ENCODE data around the gene RHBDD3. TPM values are rescaled to one million over a fixed set of nuclear protein-coding genes. Genes with fewer than 3 reads are reported as not detected.

Gene RHBDD3
- 14.3 TPM for total RNA-seq

DNA sequence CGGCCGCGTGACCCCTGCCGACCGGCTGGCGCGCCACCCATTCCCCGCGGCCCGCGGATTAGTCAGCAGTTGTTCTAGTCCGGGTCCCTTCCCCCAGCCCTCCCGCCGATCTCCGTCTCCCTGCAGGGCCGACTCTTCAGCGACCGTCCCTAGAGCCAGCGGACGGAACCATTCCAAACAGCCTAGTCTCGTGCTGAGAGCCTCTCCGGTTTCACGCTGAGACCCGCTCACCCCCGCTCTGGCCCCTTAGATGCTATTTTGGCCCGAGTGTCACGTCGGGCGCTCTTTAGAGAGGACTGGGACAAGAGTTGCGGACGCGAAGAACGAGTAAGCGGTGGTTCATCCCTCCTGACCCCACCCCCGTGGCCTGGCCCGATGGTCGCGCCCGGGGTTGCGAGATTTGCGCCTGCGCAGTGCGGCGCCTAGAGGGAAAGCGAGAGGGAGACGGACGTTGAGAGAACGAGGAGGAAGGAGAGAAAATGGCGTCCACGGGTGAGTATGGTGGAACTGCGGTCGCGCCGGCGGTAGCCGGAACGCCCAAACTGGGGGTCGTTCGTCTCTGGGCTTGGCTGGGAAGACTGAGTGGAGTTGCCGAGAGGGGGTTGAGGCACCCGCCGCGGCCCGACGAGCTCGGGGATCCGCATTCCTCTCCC, at the start of gene RHBDD3, which contains the start of gene EWSR1:
RHBDD3 (minus strand) TSS at position 124 of the 653 bp plus-strand sequence. CDS start 2,355 bp downstream, outside the sequence.
EWSR1 (plus strand) TSS at position 411 of the 653 bp plus-strand sequence; CDS start at position 480, 69 bp downstream.
- DNase-seq, result peak; percentile 96

GRCh38 chr22:29316141-29316828, 48.5 kb upstream of the RHBDD3 start:
- DNase-seq, result no peak

GRCh38 chr22:29315286-29316140, 47.7 kb upstream of the RHBDD3 start, which contains the start of gene RASL10A:
TSS of gene RASL10A (minus strand) at chr22:29315697. CDS start at chr22:29315246, 451 bp downstream.
- DNase-seq, result no peak

DNA sequence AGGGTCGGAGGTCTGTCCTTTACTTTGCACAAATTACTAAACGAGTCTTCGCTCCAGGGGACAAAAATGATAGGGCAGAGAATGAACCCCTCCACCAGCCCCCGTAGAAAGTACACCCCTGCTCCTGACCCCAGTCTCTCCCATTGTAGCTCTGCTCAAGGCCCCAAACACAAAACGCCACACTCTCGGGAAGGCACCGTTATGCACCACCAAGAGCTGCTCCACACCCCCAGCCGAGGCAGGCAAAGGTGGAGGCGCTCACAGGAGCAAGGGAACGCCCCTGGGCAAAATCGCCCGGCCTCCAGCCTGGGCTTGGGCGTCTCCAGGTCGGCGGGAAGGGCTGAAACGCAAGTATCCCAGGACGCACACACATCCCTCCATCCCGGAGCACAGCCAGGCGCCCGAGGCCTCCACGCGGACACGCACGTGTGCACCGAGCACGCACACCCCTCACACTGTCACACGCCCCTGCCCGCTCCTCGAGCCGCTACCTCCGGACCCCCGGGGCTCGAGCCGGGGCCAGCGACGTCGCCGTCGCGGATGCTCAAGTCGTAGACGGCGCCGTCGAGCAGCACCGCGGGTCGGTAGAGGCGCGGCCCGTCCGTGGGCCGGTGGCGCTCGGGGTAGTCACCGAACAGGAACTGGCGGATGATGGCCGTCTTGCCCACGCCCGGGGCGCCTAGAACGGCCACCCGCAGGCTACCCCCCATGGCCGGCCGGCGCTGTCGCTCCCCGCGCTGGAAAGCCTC, 46.9 kb upstream of the RHBDD3 start:
- DNase-seq, result no peak

DNA sequence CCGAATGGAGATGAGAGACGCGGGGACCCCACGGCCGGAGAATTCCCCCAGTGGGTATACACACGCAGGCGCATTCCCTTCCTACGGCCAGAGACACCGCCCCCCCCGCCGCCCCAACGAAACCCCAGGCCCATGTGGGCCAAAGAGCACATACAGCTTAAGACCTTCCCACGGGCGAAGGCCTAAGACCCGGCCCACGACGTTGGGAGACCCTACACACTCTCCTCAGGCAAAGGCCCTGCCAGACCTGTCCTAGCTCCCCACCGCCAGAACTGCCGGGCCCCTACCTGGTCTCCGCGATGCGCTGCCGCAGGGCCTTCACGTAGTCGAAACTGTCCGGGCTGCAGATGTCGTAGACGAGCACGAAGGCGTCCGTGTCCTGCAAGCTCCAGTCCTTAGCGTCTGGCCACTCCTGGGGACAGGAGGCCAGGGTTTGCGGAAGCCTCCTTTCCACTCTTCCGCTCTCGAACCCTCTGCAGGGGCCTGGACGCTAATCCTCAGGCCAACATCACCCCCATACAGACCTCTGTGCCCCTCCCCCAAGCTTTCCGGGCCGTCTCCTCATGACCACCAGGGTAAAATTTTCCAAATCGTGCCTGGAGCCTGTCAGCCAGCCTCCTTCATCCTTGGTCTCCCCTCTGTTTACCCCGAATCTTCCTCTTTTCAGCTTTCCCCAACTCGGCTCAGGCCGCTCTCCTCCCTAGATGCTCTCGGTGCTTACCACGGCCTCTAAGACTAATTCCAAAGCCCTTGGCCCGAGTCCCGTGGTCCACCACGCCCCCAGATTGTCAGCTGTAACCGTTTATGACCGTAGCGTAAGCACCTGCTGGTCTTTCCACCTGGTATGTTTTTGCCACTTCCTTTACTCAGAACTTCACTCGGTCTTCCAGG, 46.0 kb upstream of the RHBDD3 start:
- no peak for DNase-seq

- DNase-seq, result no peak
Observed at GRCh38 chr22:29313126-29313575, 45.4 kb upstream of the RHBDD3 start.

- DNase-seq, result no peak
Observed at GRCh38 chr22:29312218-29313125, 44.7 kb upstream of the RHBDD3 start.

DNA sequence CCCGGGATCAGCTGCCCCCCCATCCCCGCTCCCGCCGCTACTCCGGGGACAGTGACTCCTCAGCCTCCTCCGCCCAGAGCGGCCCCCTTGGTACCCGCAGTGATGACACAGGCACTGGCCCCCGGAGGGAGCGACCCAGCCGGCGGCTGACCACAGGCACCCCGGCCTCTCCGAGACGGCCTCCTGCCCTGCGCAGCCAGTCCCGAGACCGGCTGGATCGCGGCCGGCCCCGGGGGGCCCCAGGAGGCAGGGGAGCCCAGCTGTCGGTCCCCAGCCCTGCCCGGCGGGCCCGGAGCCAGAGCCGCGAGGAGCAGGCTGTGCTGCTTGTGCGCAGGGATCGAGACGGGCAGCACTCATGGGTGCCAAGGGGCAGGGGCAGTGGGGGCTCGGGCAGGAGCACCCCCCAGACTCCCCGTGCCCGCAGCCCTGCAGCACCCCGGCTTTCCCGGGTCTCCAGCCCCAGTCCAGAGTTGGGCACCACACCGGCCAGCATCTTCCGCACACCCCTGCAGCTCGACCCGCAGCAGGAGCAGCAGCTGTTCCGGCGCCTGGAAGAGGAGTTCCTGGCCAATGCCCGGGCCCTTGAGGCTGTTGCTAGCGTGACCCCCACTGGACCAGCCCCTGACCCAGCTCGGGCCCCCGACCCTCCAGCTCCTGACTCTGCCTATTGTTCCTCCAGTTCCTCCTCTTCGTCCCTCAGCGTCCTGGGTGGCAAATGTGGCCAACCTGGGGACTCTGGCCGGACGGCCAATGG, 43.9 kb upstream of the RHBDD3 start:
- DNase-seq, result no peak

GRCh38 chr22:29310863-29311339, 43.1 kb upstream of the RHBDD3 start:
- peak; percentile 96 for DNase-seq

DNA sequence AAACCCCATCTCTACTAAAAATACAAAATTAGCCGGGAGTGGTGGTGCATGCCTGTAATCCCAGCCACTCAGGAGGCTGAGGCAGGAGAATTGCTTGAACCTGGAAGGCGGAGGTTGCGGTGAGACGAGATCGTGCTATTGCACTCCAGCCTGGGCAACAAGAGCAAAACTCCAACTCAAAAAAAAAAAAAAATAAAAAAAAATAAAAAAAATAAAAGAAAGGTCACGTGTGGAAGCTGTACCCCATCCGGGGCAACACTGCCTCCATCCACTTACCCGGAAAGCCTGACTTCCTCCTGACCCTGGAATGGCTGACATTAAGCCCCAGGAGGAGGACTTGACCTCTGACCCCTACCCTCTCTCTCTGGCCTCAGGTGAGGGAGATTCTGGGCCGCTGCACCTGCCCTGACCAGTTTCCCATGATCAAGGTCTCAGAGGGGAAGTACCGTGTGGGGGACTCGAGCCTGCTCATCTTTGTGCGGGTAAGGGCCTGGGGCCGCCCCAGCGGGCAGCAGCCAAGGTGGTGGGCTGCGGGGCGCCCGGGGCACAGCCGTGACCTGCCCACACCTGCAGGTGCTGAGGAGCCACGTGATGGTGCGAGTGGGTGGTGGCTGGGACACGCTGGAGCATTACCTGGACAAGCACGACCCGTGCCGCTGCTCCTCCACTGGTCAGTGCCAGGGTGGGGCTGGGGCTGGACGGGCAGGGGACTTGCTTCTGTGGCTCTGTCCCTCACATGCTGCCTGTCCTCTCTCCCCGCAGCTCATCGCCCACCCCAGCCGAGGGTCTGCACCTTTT, 42.5 kb upstream of the RHBDD3 start:
- DNase-seq, result no peak

GRCh38 chr22:29309332-29310064, 41.7 kb upstream of the RHBDD3 start:
- DNase-seq, result no peak

GRCh38 chr22:29308791-29309262, 41.0 kb upstream of the RHBDD3 start:
- no peak for DNase-seq

DNA sequence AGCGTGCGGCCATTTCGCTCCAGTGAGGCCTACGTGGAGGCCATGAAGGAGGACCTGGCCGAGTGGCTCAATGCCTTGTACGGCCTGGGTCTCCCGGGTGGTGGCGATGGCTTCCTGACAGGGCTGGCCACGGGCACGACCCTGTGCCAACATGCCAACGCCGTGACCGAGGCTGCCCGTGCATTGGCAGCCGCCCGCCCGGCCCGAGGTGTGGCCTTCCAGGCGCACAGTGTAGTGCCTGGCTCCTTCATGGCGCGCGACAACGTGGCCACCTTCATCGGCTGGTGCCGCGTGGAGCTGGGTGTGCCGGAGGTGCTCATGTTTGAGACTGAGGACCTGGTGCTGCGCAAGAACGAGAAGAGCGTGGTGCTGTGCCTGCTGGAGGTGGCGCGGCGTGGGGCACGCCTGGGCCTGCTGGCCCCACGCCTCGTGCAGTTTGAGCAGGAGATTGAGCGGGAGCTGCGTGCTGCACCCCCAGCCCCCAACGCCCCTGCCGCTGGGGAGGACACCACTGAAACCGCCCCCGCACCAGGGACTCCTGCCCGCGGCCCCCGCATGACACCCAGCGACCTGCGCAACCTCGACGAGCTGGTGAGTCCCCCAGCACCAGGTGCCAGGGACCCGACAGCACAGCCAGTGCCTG, 40.5 kb upstream of the RHBDD3 start:
- no peak for DNase-seq

DNA sequence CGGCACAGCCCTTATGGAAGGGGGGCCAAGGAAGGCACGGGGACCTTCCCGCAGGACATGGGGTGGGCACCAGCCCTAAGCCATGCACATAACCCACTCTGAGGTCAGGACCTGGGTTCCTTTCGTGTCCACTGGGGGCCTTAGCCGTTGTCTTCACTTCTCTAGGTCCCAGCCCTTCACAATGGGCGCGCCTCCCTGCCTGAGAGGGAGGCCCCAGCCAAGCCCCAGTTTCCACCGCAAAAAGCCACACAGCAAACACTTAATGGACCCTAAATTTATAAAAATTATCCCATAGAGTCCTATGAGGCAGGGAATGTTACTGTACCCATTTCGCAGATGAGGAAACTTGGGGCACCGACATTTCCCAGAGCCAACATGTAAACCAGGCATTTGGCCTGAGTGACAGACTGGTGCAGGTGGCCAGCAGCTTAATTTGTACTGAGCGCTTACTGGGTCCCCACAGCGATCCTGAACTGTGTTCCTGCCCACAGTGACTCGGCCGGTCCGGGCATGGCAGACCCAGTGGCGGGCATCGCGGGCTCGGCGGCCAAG, 39.9 kb upstream of the RHBDD3 start:
- DNase-seq, result no peak

DNA sequence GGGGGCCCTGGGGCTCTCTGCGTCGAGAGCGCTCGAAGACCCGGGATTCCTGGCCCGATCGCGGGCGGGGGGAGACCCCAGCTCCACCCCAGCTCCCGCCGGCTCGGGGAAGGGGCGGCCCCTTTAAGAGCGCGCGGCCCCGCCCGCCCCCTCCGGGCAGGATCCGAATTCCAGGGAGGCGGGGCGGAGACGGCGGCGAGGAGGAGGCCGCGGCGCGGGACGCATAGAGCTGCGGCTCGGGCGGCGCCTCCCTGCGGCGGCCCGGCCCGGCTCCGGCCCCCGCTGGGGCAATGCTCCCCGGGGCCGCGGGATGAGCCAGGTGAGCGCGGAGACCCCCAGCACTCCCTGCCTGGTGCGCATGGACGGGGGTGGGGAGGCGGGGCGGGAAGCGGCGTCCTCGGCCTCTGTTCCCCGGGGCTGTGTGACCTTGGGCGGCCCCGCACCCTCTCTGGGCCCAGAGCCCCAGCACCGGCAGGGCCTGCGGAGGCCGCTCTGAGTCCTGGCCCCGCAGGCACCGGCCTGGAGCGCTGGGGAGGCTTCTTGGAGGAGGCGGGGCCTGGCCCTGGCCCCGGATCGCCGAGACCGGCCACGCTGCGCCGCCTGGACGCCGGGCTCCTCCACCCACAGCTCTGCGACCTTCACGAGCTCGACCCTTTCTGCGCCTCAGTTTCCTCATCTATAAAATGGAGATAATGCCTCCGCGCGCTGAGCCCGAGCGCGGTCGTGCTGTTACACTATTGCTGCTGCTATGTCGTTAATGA, 39.2 kb upstream of the RHBDD3 start:
- DNase-seq, result peak; percentile 48
